Chondrocyte (in vitro differentiated cells): ENCODE measurements around the gene DVL2. TPM values are rescaled to one million over a fixed set of nuclear protein-coding genes. Genes with fewer than 3 reads are reported as not detected.
"Not testable (repeated sequence)": the region's sequence is repeated elsewhere in the genome, so short reads cannot be mapped to it uniquely, and the experiment has no call there.

ENCODE experiments used
- DNase-seq: peaks from one replicate; pipeline ENCODE4 v3.0.0; 2021; ENCODE audit warnings: mixed read lengths, low spot score
- H3K27ac Mint-ChIP-seq: one replicate; pipeline ENCODE4 v1.8.0; 2021; ENCODE audit warnings: mild to moderate bottlenecking, moderate library complexity, mixed read lengths; ENCODE audit not compliant: unreplicated experiment
- H3K27me3 Mint-ChIP-seq: 2 replicates; pipeline ENCODE4 v1.8.0; 2021; ENCODE audit warnings: low read depth, mixed read lengths
- H3K36me3 Mint-ChIP-seq: 2 replicates; pipeline ENCODE4 v1.8.0; 2021; ENCODE audit warnings: low read depth, mixed read lengths
- H3K4me1 Mint-ChIP-seq: 2 replicates; pipeline ENCODE4 v1.8.0; 2021; ENCODE audit warnings: low read depth, mild to moderate bottlenecking, mixed read lengths
- H3K4me3 Mint-ChIP-seq: one replicate; pipeline ENCODE4 v1.8.0; 2021; ENCODE audit warnings: mild to moderate bottlenecking, moderate library complexity, mixed read lengths; ENCODE audit not compliant: unreplicated experiment
- H3K9me3 Mint-ChIP-seq: 2 replicates; pipeline ENCODE4 v1.8.0; 2021; ENCODE audit warnings: low read depth, mixed read lengths
- CTCF ChIP-seq: fragments of 200-600 bp; sonication (generic); IDR thresholded peaks from 2 replicates; pipeline ENCODE4 v1.5.0; 2021; ENCODE audit warnings: antibody characterized with exemption, mild to moderate bottlenecking, moderate library complexity
- total RNA-seq: library from RNA; stranded (reverse); gene quantifications from 3 replicates; pipeline ENCODE4 v1.2.1, GENCODE V29; 2021

The DVL2 gene
- total RNA-seq, 1 donor from 2014 or later: 58.8 TPM

GRCh38 chr17:7249830-7250229 is 15.5 kb upstream of the DVL2 start:
- H3K27me3 Mint-ChIP-seq: no peaks in the 10 kb centered on the region
- peaks cover 14% of the 10 kb centered on the region for H3K36me3 Mint-ChIP-seq
- peak overlapping the region; percentile 92 for H3K27ac Mint-ChIP-seq
- no peak for TF ChIP-seq CTCF
- DNase-seq: no peak
- H3K9me3 Mint-ChIP-seq: no peaks in the 10 kb centered on the region
- H3K4me1 Mint-ChIP-seq: peaks cover 41% of the 10 kb centered on the region
- peak overlapping the region; percentile 98 for H3K4me3 Mint-ChIP-seq

DNA sequence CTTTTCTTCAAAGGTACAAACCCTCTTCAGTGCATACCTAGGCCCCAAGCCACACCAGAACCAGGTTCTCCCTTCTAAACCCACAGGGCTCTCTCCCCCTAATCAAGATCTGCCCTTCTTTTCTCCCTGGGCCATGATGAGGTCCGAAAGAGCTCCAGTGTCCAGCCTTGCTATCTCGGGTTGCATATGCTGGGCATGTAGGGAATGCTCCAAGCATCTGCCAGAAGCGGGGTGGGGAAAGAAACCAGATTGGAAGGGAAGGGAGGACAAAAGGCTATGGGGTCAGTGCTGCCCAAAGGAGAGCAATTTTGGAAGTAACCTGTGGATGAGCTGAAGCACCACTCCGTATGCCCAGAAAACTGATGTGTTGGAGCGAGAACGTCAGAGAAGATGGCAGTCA is 14.9 kb upstream of the DVL2 start:
- Mint-ChIP-seq H3K4me3 (peak overlapping the region; percentile 29), H3K27me3 (no peaks in the 10 kb centered on the region), H3K9me3 (no peaks in the 10 kb centered on the region), H3K36me3 (peaks cover 17% of the 10 kb centered on the region), H3K4me1 (peaks cover 40% of the 10 kb centered on the region), H3K27ac (peak overlapping the region; percentile 37)
- no peak for TF ChIP-seq CTCF
- DNase-seq: no peak

DNA sequence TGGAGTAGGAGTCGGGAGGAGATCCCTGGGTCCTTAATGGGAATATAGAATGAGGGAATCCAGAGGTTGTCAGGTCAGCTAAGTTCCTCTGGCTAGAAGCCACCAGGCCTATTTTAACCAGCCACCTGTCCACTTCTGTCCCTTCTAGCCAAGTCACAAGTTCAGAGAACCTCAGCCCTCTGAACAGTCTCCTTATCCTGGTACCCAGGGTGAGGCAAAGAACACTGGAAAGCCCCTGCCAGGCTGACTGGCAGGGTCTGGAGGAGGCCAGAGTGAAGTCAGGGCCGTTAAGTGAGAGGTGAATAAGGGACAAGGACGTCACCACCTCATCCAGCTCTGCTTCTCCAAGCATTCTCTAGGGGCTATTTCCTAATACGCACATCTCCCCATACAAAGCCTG is 14.5 kb upstream of the DVL2 start:
- TF ChIP-seq CTCF: no peak
- Mint-ChIP-seq H3K27me3 (no peaks in the 10 kb centered on the region), H3K27ac (peak overlapping the region; percentile 37), H3K4me1 (peaks cover 37% of the 10 kb centered on the region), H3K36me3 (peaks cover 17% of the 10 kb centered on the region), H3K9me3 (no peaks in the 10 kb centered on the region), H3K4me3 (no peak overlapping the region)
- DNase-seq: no peak

DNA sequence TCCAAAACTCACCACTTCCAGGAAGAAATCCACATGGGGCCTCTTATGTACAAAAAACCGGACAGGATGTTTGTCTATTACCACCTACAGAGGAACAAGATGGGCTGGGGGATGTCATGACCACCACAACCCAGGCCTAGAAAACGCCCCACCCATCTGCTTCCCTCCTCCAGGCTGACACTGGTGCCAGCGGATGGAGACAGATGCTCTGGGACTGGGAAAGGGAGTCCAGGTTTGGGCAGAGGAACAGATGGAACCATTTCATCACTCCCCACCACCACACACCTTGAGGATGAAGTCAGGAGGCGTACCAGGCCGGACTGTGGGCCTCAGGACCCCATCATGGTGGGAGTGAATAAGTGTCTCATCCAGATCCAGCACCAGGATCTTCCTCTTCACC is 12.5 kb upstream of the DVL2 start:
- no peak overlapping the region for H3K27ac Mint-ChIP-seq
- TF ChIP-seq CTCF: no peak
- no peak overlapping the region for H3K4me3 Mint-ChIP-seq
- peaks cover 33% of the 10 kb centered on the region for H3K4me1 Mint-ChIP-seq
- no peak for DNase-seq
- peaks cover 18% of the 10 kb centered on the region for H3K36me3 Mint-ChIP-seq
- H3K27me3 Mint-ChIP-seq: no peaks in the 10 kb centered on the region
- H3K9me3 Mint-ChIP-seq: no peaks in the 10 kb centered on the region

DNA sequence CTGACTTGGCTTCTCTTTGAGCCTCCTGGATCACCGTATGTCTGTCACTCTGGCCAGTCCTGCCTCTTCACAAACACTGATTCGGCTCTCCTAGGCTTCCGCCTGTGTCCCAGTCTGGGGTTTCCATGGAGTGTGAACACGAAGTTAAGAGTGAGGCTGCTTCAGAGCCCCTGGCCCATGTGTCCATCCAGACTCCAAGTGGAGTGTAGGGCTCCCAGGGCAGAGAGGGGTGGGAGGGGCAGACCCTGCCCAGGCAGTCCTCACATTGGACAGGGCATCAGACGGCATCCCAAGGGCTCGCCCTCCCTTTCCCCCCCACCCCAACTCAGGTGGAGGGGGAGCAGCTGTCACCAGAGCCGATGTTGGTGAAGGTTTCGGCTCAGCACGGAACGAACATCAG is 9.5 kb upstream of the DVL2 start:
- H3K4me1 Mint-ChIP-seq: peaks cover 38% of the 10 kb centered on the region
- H3K9me3 Mint-ChIP-seq, H3K27me3 Mint-ChIP-seq, DNase-seq: not testable (repeated sequence)
- peak overlapping the region; percentile 87 for H3K4me3 Mint-ChIP-seq
- peak overlapping the region; percentile 100 for H3K27ac Mint-ChIP-seq
- peaks cover 26% of the 10 kb centered on the region for H3K36me3 Mint-ChIP-seq

DNA sequence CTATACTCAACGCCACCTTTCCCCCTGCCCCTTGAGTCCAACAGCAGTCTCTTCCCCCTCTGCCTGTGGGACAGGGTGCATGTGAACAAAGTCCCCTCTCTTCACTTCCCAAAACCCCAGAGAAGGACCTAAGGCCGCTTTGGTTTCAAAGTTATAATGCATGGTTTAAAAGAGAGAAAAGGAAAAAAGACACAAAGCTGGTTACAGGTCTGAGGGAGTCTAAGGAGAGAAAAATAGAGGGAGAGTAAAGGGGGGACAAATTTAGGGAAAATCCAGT is 9.1 kb upstream of the DVL2 start:
- Mint-ChIP-seq H3K4me3 (peak overlapping the region; percentile 87), H3K27me3 (no peaks in the 10 kb centered on the region), H3K9me3 (no peaks in the 10 kb centered on the region), H3K36me3 (peaks cover 26% of the 10 kb centered on the region), H3K4me1 (peaks cover 33% of the 10 kb centered on the region), H3K27ac (peak overlapping the region; percentile 100)
- TF ChIP-seq CTCF: peak; percentile 3
- DNase-seq: no peak
